ENCODE results near the gene ZNF70.

Gene ZNF70

GRCh38 chr22:23744001-23744400 lies 6.9 kb downstream of the ZNF70 start:
- no peak for TF ChIP-seq CTCF (IDR thresholded peaks at IDR 0.05; ENCODE audit: low read depth, low read length, poor library complexity, severe bottlenecking)
- TF ChIP-seq EZH2phosphoT487 (IDR thresholded peaks at IDR 0.05; ENCODE audit: borderline replicate concordance, low read length), result no peak
- Histone ChIP-seq H3K36me3 (ENCODE audit: control insufficient read depth, low read length) (peaks cover 12% of the 10 kb centered on the region), H4K20me1 (ENCODE audit: control insufficient read depth, insufficient read depth, low read depth, low read length) (no peaks in the 10 kb centered on the region), H3K4me1 (ENCODE audit: control insufficient read depth, low read length) (no peaks in the 10 kb centered on the region), H3K27me3 (ENCODE audit: control insufficient read depth, low read length) (no peaks in the 10 kb centered on the region), H3K27ac (ENCODE audit: low read depth, low read length) (no peak overlapping the region), H3K9me3 (ENCODE audit: control insufficient read depth, insufficient read depth, low read length) (no peaks in the 10 kb centered on the region), H3K79me2 (ENCODE audit: control insufficient read depth, low read length) (no peaks in the 10 kb centered on the region), H3F3A (ENCODE audit: control insufficient read depth, insufficient read depth) (no peaks in the 10 kb centered on the region; the same call in 1 of the 2 replicates), H3K4me2 (ENCODE audit: low read length) (no peak overlapping the region), H3K4me3 (ENCODE audit: low read length) (no peak overlapping the region), H3K9me2 (replicated peaks; ENCODE audit: control insufficient read depth, low read length) (no peaks in the 10 kb centered on the region)

- Histone ChIP-seq H4K20me1 (ENCODE audit: control insufficient read depth, insufficient read depth, low read depth, low read length) (no peaks in the 10 kb centered on the region), H3F3A (ENCODE audit: control insufficient read depth, insufficient read depth) (peaks cover 2% of the 10 kb centered on the region; the same call in 1 of the 2 replicates), H3K4me3 (ENCODE audit: low read length) (no peak overlapping the region), H3K36me3 (ENCODE audit: control insufficient read depth, low read length) (peaks cover 12% of the 10 kb centered on the region), H3K4me2 (ENCODE audit: low read length) (no peak overlapping the region), H3K9me3 (ENCODE audit: control insufficient read depth, insufficient read depth, low read length) (no peaks in the 10 kb centered on the region), H3K4me1 (ENCODE audit: control insufficient read depth, low read length) (no peaks in the 10 kb centered on the region), H3K9me2 (replicated peaks; ENCODE audit: control insufficient read depth, low read length) (no peaks in the 10 kb centered on the region), H3K27me3 (ENCODE audit: control insufficient read depth, low read length) (no peaks in the 10 kb centered on the region), H3K27ac (ENCODE audit: low read depth, low read length) (no peak overlapping the region), H3K79me2 (ENCODE audit: control insufficient read depth, low read length) (no peaks in the 10 kb centered on the region)
- TF ChIP-seq CTCF (IDR thresholded peaks at IDR 0.05; ENCODE audit: low read depth, low read length, poor library complexity, severe bottlenecking) (no peak), EZH2phosphoT487 (IDR thresholded peaks at IDR 0.05; ENCODE audit: borderline replicate concordance, low read length) (no peak)
Measured at GRCh38 chr22:23743303-23743705, 7.6 kb downstream of the ZNF70 start.

GRCh38 chr22:23742505-23743264 lies 8.2 kb downstream of the ZNF70 start:
- Histone ChIP-seq H3K27ac (ENCODE audit: low read depth, low read length) (no peak overlapping the region), H3K4me2 (ENCODE audit: low read length) (no peak overlapping the region), H3K4me3 (ENCODE audit: low read length) (no peak overlapping the region), H3K27me3 (ENCODE audit: control insufficient read depth, low read length) (no peaks in the 10 kb centered on the region), H3K36me3 (ENCODE audit: control insufficient read depth, low read length) (peaks cover 12% of the 10 kb centered on the region), H3K9me2 (replicated peaks; ENCODE audit: control insufficient read depth, low read length) (no peaks in the 10 kb centered on the region), H3K9me3 (ENCODE audit: control insufficient read depth, insufficient read depth, low read length) (no peaks in the 10 kb centered on the region), H4K20me1 (ENCODE audit: control insufficient read depth, insufficient read depth, low read depth, low read length) (no peaks in the 10 kb centered on the region), H3K79me2 (ENCODE audit: control insufficient read depth, low read length) (no peaks in the 10 kb centered on the region), H3F3A (ENCODE audit: control insufficient read depth, insufficient read depth) (peaks cover 2% of the 10 kb centered on the region), H3K4me1 (ENCODE audit: control insufficient read depth, low read length) (no peaks in the 10 kb centered on the region)
- TF ChIP-seq EZH2phosphoT487 (IDR thresholded peaks at IDR 0.05; ENCODE audit: borderline replicate concordance, low read length), result no peak
- TF ChIP-seq CTCF (IDR thresholded peaks at IDR 0.05; ENCODE audit: low read depth, low read length, poor library complexity, severe bottlenecking), result no peak
